ENCODE data around the gene SIGLEC14. TPM values are rescaled to one million over a fixed set of nuclear protein-coding genes. Genes with fewer than 3 reads are reported as not detected.
"Not testable (repeated sequence)": the region's sequence is repeated elsewhere in the genome, so short reads cannot be mapped to it uniquely, and the experiment has no call there.

Gene SIGLEC14
- total and polyA plus RNA-seq, 2 donors (not counting 3 experiments of a cell fraction or from before 2014, with no cell fraction given), result 0.10 TPM; not detected in 1

DNA sequence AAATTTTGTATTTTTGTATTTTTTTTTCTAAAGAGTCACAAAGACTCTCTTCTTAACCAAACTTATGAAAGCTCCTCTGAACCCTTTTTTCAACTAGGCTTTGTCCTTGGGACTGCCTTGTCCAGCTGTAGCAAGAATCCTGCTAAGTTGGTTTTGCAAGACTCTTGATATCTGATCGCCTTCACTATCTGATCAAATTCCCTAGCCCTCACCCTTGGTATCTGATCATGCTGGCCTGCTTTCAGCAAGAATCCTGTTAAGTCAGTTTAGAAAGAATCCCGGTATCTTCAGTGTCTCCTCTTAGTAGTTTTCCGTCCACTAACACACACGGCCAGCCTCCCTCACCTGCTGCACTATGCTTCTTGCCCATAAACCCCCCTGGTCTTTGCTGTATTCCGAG lies 14.5 kb downstream of the SIGLEC14 start:
- no peak overlapping the region for H3K4me2 ChIP-seq (ENCODE audit: insufficient read depth, low read length)
- CTCF ChIA-PET, result no interaction called here
- dilution Hi-C loops (cut with MboI; ENCODE audit: extremely low pct_ligation_motif_present, low sequenced_read_pairs), result no loop called here
- no peak overlapping the region for H3K27ac ChIP-seq (ENCODE audit: insufficient read depth, low read depth, low read length)
- no peak overlapping the region for H3K9ac ChIP-seq (replicated peaks; ENCODE audit: extremely low read depth, insufficient read depth, low read length)
- H4K20me1 ChIP-seq (replicated peaks; ENCODE audit: control insufficient read depth, extremely low read depth, insufficient read depth, low read length), result no peaks in the 10 kb centered on the region
- POLR2A ChIA-PET, result no interaction called here
- no peaks in the 10 kb centered on the region for H3K79me2 ChIP-seq (ENCODE audit: control insufficient read depth, insufficient read depth, low read length)
- intact Hi-C loops (cut with micrococcal nuclease), result no loop called here
- no peak overlapping the region for H3K4me3 ChIP-seq (replicated peaks in 1 of 3; ENCODE audit: insufficient read depth in 1 of 3, low read depth in 1 of 3, low read length in 3 of 3)
- no peaks in the 10 kb centered on the region for H3K27me3 ChIP-seq (ENCODE audit: control insufficient read depth in 2 of 2, insufficient read depth in 2 of 2, low read length in 2 of 2)
- BruUV-seq (replicated peaks), result no TSS peak
- DNase-seq (ENCODE audit: low read depth, low spot score), result no peak
- TF ChIP-seq, protein P1, sequence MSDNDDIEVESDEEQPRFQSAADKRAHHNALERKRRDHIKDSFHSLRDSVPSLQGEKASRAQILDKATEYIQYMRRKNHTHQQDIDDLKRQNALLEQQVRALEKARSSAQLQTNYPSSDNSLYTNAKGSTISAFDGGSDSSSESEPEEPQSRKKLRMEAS (IDR thresholded peaks at IDR 0.05; ENCODE audit: insufficient read depth, insufficient read length), result no peak
- TF ChIP-seq FOS (IDR thresholded peaks at IDR 0.05; ENCODE audit: borderline replicate concordance, insufficient read depth, low read length) (no peak), JUN (IDR thresholded peaks at IDR 0.05; ENCODE audit: borderline replicate concordance, insufficient read depth, insufficient read length, low read depth) (no peak), POLR2A (IDR thresholded peaks at IDR 0.05; ENCODE audit: low read depth, low read length) (no peak)
- TF ChIP-seq, protein P2, sequence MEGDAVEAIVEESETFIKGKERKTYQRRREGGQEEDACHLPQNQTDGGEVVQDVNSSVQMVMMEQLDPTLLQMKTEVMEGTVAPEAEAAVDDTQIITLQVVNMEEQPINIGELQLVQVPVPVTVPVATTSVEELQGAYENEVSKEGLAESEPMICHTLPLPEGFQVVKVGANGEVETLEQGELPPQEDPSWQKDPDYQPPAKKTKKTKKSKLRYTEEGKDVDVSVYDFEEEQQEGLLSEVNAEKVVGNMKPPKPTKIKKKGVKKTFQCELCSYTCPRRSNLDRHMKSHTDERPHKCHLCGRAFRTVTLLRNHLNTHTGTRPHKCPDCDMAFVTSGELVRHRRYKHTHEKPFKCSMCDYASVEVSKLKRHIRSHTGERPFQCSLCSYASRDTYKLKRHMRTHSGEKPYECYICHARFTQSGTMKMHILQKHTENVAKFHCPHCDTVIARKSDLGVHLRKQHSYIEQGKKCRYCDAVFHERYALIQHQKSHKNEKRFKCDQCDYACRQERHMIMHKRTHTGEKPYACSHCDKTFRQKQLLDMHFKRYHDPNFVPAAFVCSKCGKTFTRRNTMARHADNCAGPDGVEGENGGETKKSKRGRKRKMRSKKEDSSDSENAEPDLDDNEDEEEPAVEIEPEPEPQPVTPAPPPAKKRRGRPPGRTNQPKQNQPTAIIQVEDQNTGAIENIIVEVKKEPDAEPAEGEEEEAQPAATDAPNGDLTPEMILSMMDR (IDR thresholded peaks at IDR 0.05; ENCODE audit: extremely low read depth in 1 of 2, insufficient read depth in 1 of 2, low read depth in 1 of 2, low read length in 2 of 2), result no peak
- no peaks in the 10 kb centered on the region for H3K36me3 ChIP-seq (ENCODE audit: control insufficient read depth in 2 of 2, extremely low read depth in 1 of 2, insufficient read depth in 2 of 2, low read length in 2 of 2)
- H3K9me1 ChIP-seq (replicated peaks; ENCODE audit: control insufficient read depth, extremely low read depth, insufficient read depth, low read length), result no peaks in the 10 kb centered on the region
- no peaks in the 10 kb centered on the region for H3K4me1 ChIP-seq (ENCODE audit: control insufficient read depth, extremely low read depth, insufficient read depth, low read length)
- no peak overlapping the region for H2AFZ ChIP-seq (ENCODE audit: low read depth, low read length)
- no peaks in the 10 kb centered on the region for H3K9me3 ChIP-seq (replicated peaks; ENCODE audit: control insufficient read depth, insufficient read depth, low read length)
- FAIRE-seq, result no peak

DNA sequence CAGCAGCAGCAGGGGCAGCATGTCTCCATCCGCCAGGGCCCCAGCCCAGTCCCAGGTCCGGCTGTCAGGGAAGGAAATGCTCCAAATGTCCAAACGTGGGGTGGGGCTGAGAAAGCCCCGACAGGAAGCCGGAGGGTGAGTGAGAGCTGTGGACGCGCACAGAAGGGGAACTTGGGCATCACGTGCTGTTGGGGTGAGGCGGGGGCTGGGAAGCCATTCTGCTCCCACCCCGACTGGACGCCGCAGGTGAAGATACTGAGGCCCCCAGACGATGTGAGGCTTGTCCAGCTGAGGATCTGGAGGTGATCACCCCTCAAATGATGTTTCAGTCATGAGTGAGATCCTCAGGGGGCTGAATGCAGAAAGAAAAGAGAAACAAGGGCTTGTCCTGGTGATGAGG lies 16.3 kb downstream of the SIGLEC14 start, which contains the start of gene SIGLEC5:
SIGLEC5 (minus strand) TSS at position 87 of the 400 bp plus-strand sequence; CDS start at position 21, 66 bp downstream.
- FAIRE-seq; DNase-seq (ENCODE audit: low read depth, low spot score); H4K20me1 ChIP-seq (replicated peaks; ENCODE audit: control insufficient read depth, extremely low read depth, insufficient read depth, low read length); dilution Hi-C loops (cut with MboI; ENCODE audit: extremely low pct_ligation_motif_present, low sequenced_read_pairs); CTCF ChIA-PET; H3K9ac ChIP-seq (replicated peaks; ENCODE audit: extremely low read depth, insufficient read depth, low read length); POLR2A ChIA-PET; H2AFZ ChIP-seq (ENCODE audit: low read depth, low read length); H3K9me3 ChIP-seq (replicated peaks; ENCODE audit: control insufficient read depth, insufficient read depth, low read length); H3K4me3 ChIP-seq (replicated peaks in 1 of 3; ENCODE audit: insufficient read depth in 1 of 3, low read depth in 1 of 3, low read length in 3 of 3); H3K36me3 ChIP-seq (ENCODE audit: control insufficient read depth in 2 of 2, extremely low read depth in 1 of 2, insufficient read depth in 2 of 2, low read length in 2 of 2); H3K27ac ChIP-seq (ENCODE audit: insufficient read depth, low read depth, low read length); H3K79me2 ChIP-seq (ENCODE audit: control insufficient read depth, insufficient read depth, low read length); H3K9me1 ChIP-seq (replicated peaks; ENCODE audit: control insufficient read depth, extremely low read depth, insufficient read depth, low read length); intact Hi-C loops (cut with micrococcal nuclease); H3K4me2 ChIP-seq (ENCODE audit: insufficient read depth, low read length); BruUV-seq (replicated peaks); H3K27me3 ChIP-seq (ENCODE audit: control insufficient read depth in 2 of 2, insufficient read depth in 2 of 2, low read length in 2 of 2); H3K4me1 ChIP-seq (ENCODE audit: control insufficient read depth, extremely low read depth, insufficient read depth, low read length): not testable (repeated sequence)
